K562 (cell line): ENCODE results near the gene MYBL2. TPM values are rescaled to one million over a fixed set of nuclear protein-coding genes. Genes with fewer than 3 reads are reported as not detected.

Experiments used
- ATAC-seq: fragments of 200-7000 bp; cut with Tn5 transposase; 3 replicates; pipeline ENCODE4 v1.9.1; 2020; ENCODE audit warnings: moderate library complexity
- BruUV-seq: library from RNA; stranded (reverse); fragments of 400-500 nt; replicated peaks from 2 replicates; lab custom pipeline; 2021; lab: Mats Ljungman, UMichigan
- CTCF ChIA-PET: fragments of 300-600 bp; formaldehyde crosslinking; extraction: SDS; loops from one replicate; lab custom pipeline; 2021; ENCODE audit warnings: low intra/inter-chr PET ratio; lab: Yijun Ruan, JAX
- POLR2A ChIA-PET: fragments of 300-600, 350-650 bp; sonication (Branson Sonifier 250); formaldehyde crosslinking; extraction: SDS; loops from one replicate; lab custom pipeline; 2021; ENCODE audit warnings: antibody characterized with exemption, inconsistent platforms; lab: Yijun Ruan, JAX
- DNase-seq, 4 experiments: peaks; one replicate each; pipeline versions ENCODE4 v3.0.0 to v3.0.0-alpha.2; 2011 to 2018; ENCODE audit warnings: low spot score in 3 of 4, mixed read lengths in 3 of 4; ENCODE audit errors: extremely low read depth in 1 of 4
- FAIRE-seq: peaks from 2 replicates; lab custom pipeline; 2011; peaks lifted over from hg19 to GRCh38; lab: Jason Lieb, UNC
- H2AFZ ChIP-seq: 2 replicates; pipeline ENCODE4 v1.6.0; 2011; ENCODE audit warnings: low read depth, low read length, control low read depth, inconsistent platforms
- H3K27ac ChIP-seq: fragments of 200-600 bp; 3 replicates; pipeline ENCODE4 v1.8.0; 2011; ENCODE audit warnings: low read depth, mild to moderate bottlenecking, control low read depth, inconsistent platforms, low read length, moderate library complexity, mixed read lengths; ENCODE audit errors: extremely low read depth
- H3K27me3 ChIP-seq, 2 experiments: fragments of 300-600 bp in 1 of 2; 2 replicates in 1 of 2; 3 replicates in 1 of 2; pipeline versions ENCODE4 v1.6.0 to v1.8.0; 2011; ENCODE audit warnings: inconsistent platforms in 2 of 2, low read length in 2 of 2, mild to moderate bottlenecking in 1 of 2, mixed read lengths in 1 of 2, moderate library complexity in 1 of 2; ENCODE audit not compliant: control insufficient read depth in 2 of 2, insufficient read depth in 2 of 2
- H3K36me3 ChIP-seq: fragments of 300-600 bp; 3 replicates; pipeline ENCODE4 v1.8.0; 2011; ENCODE audit warnings: mild to moderate bottlenecking, low read length, inconsistent platforms; ENCODE audit not compliant: control insufficient read depth, insufficient read depth
- H3K4me1 ChIP-seq, 2 experiments: fragments of 200-600 bp in 1 of 2; replicated peaks in 1 of 2; 2 replicates in 1 of 2; 3 replicates in 1 of 2; pipeline versions ENCODE4 v1.5.1 to v1.8.0; 2011; ENCODE audit warnings: inconsistent platforms in 2 of 2, low read length in 2 of 2, mild to moderate bottlenecking in 1 of 2, mixed read lengths in 1 of 2, moderate library complexity in 1 of 2; ENCODE audit not compliant: control insufficient read depth in 2 of 2, insufficient read depth in 2 of 2
- H3K4me2 ChIP-seq: 2 replicates; pipeline ENCODE4 v1.6.1; 2011; ENCODE audit warnings: low read length, control low read depth, inconsistent platforms, mixed read lengths; ENCODE audit not compliant: insufficient read depth
- H3K4me3 ChIP-seq: fragments of 200-600 bp; sonication (generic), shearing (Covaris generic); 2 replicates; pipeline ENCODE4 v1.5.1; 2016; ENCODE audit warnings: control low read depth, inconsistent platforms
- H3K79me2 ChIP-seq: fragments of 200-600 bp; 3 replicates; pipeline ENCODE4 v1.8.0; 2011; ENCODE audit warnings: low read length, inconsistent platforms; ENCODE audit not compliant: control insufficient read depth, insufficient read depth
- H3K9ac ChIP-seq, 2 experiments: 2 replicates each; pipeline versions ENCODE4 v1.6.0 to v1.6.1; 2011; ENCODE audit warnings: low read depth in 2 of 2, low read length in 2 of 2, control low read depth in 1 of 2, inconsistent platforms in 1 of 2, mild to moderate bottlenecking in 1 of 2, mixed read lengths in 1 of 2; ENCODE audit not compliant: insufficient read depth in 1 of 2
- H3K9me1 ChIP-seq: one replicate; pipeline ENCODE4 v1.6.0; 2011; ENCODE audit warnings: inconsistent platforms, mild to moderate bottlenecking, low read length, moderate library complexity; ENCODE audit not compliant: control insufficient read depth, insufficient read depth
- H3K9me3 ChIP-seq: replicated peaks from 2 replicates; pipeline ENCODE4 v1.5.1; 2011; ENCODE audit warnings: low read depth, low read length, inconsistent platforms; ENCODE audit not compliant: control insufficient read depth, insufficient read depth
- H4K20me1 ChIP-seq: replicated peaks from 2 replicates; pipeline ENCODE4 v1.6.1; 2011; ENCODE audit warnings: low read length, inconsistent platforms, mixed read lengths; ENCODE audit not compliant: control insufficient read depth, insufficient read depth
- ATF7 ChIP-seq: fragments of 450-650 bp; IDR thresholded peaks from 2 replicates; pipeline ENCODE4 v1.7.1; 2014; ENCODE audit warnings: mild to moderate bottlenecking, moderate library complexity
- C11orf30 ChIP-seq: fragments of 450-650 bp; IDR thresholded peaks from 2 replicates; pipeline ENCODE4 v1.6.1; 2016; ENCODE audit warnings: low read depth, mild to moderate bottlenecking
- CBFB ChIP-seq: sonication (generic); formaldehyde crosslinking; IDR thresholded peaks from 2 replicates; pipeline ENCODE4 v1.4.0; 2020; ENCODE audit warnings: mild to moderate bottlenecking, missing genetic modification reagents
- CBX3 ChIP-seq, 2 experiments: IDR thresholded peaks; 1 replicate in 1 of 2; 2 replicates in 1 of 2; pipeline ENCODE4 v1.6.1; 2012; ENCODE audit warnings: inconsistent platforms in 2 of 2, low read length in 2 of 2, borderline replicate concordance in 1 of 2, control low read depth in 1 of 2
- EGR1 ChIP-seq: fragments of 450-650 bp; conservative IDR thresholded peaks from 2 replicates; pipeline ENCODE4 v1.6.1; 2017; ENCODE audit warnings: mild to moderate bottlenecking
- ELF1 ChIP-seq: fragments of 200-800 bp; sonication (Bioruptor generic); IDR thresholded peaks from 2 replicates; pipeline ENCODE4 v1.6.1; 2016; ENCODE audit warnings: missing genetic modification characterization, missing compliant biosample characterization
- GABPB1 ChIP-seq: sonication (generic); formaldehyde crosslinking; IDR thresholded peaks from 2 replicates; pipeline ENCODE4 v1.8.0; 2022; ENCODE audit warnings: mild to moderate bottlenecking, missing genetic modification reagents
- MBD2 ChIP-seq: sonication (generic); IDR thresholded peaks from 2 replicates; pipeline ENCODE4 v1.6.1; 2016; ENCODE audit warnings: low read depth, borderline replicate concordance
- MIER1 ChIP-seq: fragments of 450-650 bp; IDR thresholded peaks from 2 replicates; pipeline ENCODE4 v1.6.1; 2016; ENCODE audit warnings: antibody characterized with exemption, mild to moderate bottlenecking, low read depth
- MYC ChIP-seq, 2 experiments: fragments of 250-450 bp in 1 of 2; sonication (Bioruptor Pico) in 1 of 2; IDR thresholded peaks; 2 replicates each; pipeline versions ENCODE4 v1.5.1 to v1.6.1; 2012 to 2021; ENCODE audit warnings: low read depth in 2 of 2, borderline replicate concordance in 1 of 2, improper control_type of control experiment in 1 of 2, low read length in 1 of 2, mild to moderate bottlenecking in 1 of 2, moderate library complexity in 1 of 2
- NELFE ChIP-seq: IDR thresholded peaks from 2 replicates; pipeline ENCODE4 v1.6.1; 2011; ENCODE audit warnings: mild to moderate bottlenecking; ENCODE audit not compliant: insufficient read depth, insufficient read length
- PHF8 ChIP-seq: fragments of 200-600 bp; sonication (generic); IDR thresholded peaks from 2 replicates; pipeline ENCODE4 v1.6.1; 2012; ENCODE audit warnings: mixed run types, mild to moderate bottlenecking, inconsistent platforms, low read length, moderate library complexity, borderline replicate concordance
- POLR2G ChIP-seq: fragments of 200-400 bp; formaldehyde crosslinking; IDR thresholded peaks from 2 replicates; pipeline ENCODE4 v1.6.1; 2017; ENCODE audit warnings: low read depth, mild to moderate bottlenecking, antibody characterized with exemption, low read length, moderate library complexity
- ZBTB7A ChIP-seq: IDR thresholded peaks from 2 replicates; pipeline ENCODE4 v1.6.1; 2011; ENCODE audit warnings: low read depth, mild to moderate bottlenecking, low read length, moderate library complexity, borderline replicate concordance; ENCODE audit not compliant: control insufficient read depth
- ZNF124 ChIP-seq: sonication (generic); formaldehyde crosslinking; IDR thresholded peaks from 2 replicates; pipeline ENCODE4 v1.8.1; 2022; ENCODE audit warnings: missing genetic modification reagents
- ZNF280B ChIP-seq: fragments of 250-450 bp; sonication (Bioruptor Pico); IDR thresholded peaks from 2 replicates; pipeline ENCODE4 v1.5.1; 2021; ENCODE audit warnings: mild to moderate bottlenecking
- WGBS: fragments of 100-300 bp; shearing (Covaris generic); methylation state at CpG from one replicate; pipeline ENCODE4 v1.1.6; 2016; ENCODE audit warnings: low coverage, mixed read lengths; ENCODE audit not compliant: insufficient coverage; ENCODE audit errors: missing lambda C conversion rate; 5-methylcytosine and 5-hydroxymethylcytosine counted together
- in situ Hi-C: fragments of 300-500 bp; cut with MboI; formaldehyde crosslinking; loops from 4 replicates; pipeline ENCODE4 v1.15.0; 2018; ENCODE audit warnings: inconsistent platforms, mixed read lengths
- intact Hi-C: fragments of 100-400 bp; cut with micrococcal nuclease; formaldehyde crosslinking; loops from 2 replicates; pipeline ENCODE4 v1.14.2; 2022
- polyA plus RNA-seq, 8 experiments: library from polyadenylated mRNA; depleted of rRNA in 4 of 8; stranded (reverse) in 5 of 8; unstranded in 3 of 8; fragments of >200 nt; fragmentation: Nextera tagmentation in 2 of 8; fragmentation: Illumina TruSeq in 1 of 8; extraction: Ambion mirVana in 2 of 8; extraction: Trizol in 1 of 8; gene quantifications; 2 replicates each; pipeline versions ENCODE4 v1.2.1 to v1.2.3, GENCODE V29; 2011 to 2014; ENCODE audit warnings: inconsistent platforms in 1 of 8, missing spikeins in 1 of 8
- total RNA-seq, 7 experiments: library from RNA; depleted of rRNA in 6 of 7; stranded (reverse); fragments of >200 nt in 6 of 7; fragmentation: Illumina TruSeq in 2 of 7; extraction: Trizol in 2 of 7; gene quantifications; 2 replicates each; pipeline versions ENCODE4 v1.2.1 to v1.2.3, GENCODE V29; 2011 to 2021; ENCODE audit warnings: low replicate concordance in 1 of 7
- TF ChIP-seq, protein P1 (sequence below): fragments of 250-450 bp; sonication (Bioruptor Pico); IDR thresholded peaks from 2 replicates; pipeline ENCODE4 v1.8.0; 2022; ENCODE audit warnings: moderate library complexity, mild to moderate bottlenecking, inconsistent platforms

The MYBL2 gene
- total and polyA plus RNA-seq, 9 of the 15 experiments (the other 6 are each of a cell fraction or from before 2014, with no cell fraction given), result 4.4 to 169 (median 52.5) TPM

DNA sequence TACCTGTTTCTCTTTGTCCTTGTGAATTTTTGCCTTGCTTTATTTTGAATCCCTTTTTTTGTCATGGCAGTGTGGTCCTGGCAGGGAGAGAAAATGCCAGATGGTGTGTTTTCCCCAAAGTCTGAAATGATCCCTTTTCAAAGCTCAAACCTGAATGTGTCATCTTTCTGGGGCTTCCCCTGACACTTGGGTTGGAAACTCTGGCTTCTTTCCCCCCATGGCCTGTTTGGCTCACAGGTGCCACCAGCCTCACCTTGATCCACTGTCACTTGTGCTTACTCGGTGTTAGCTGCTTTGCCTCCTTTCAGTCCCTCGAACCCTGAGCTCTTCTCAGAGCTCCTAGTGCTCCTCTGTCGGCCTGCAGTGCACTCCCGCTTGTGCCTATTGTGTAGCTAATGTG lies 22.3 kb downstream of the MYBL2 start (continued):
- no peak for TF ChIP-seq CBX3 (IDR thresholded peaks at IDR 0.05; ENCODE audit: borderline replicate concordance in 1 of 2, low read length in 2 of 2)

GRCh38 chr20:43690943-43691598 lies 24.2 kb downstream of the MYBL2 start:
- in situ Hi-C loops, result loop anchor here (10.0 kb wide), 1 partner anchor 236 kb away; the partner anchor contains the start of gene SRSF6
- BruUV-seq, result no TSS peak
- TF ChIP-seq, protein P1, sequence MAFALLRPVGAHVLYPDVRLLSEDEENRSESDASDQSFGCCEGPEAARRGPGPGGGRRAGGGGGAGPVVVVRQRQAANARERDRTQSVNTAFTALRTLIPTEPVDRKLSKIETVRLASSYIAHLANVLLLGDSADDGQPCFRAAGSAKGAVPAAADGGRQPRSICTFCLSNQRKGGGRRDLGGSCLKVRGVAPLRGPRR (CRISPR knock-in tag), result no peak
- peak; percentile 65; the same call in 1 of the 2 replicates for TF ChIP-seq MBD2
- no peak for TF ChIP-seq PHF8
- no peak for TF ChIP-seq ZNF280B (CRISPR knock-in tag)
- no peak for TF ChIP-seq MIER1
- TF ChIP-seq MYC (IDR thresholded peaks at IDR 0.05; ENCODE audit: low read depth, low read length), result peak; percentile 51; the same call in 1 of the 2 replicates
- no peak for TF ChIP-seq MYC (CRISPR knock-in tag; IDR thresholded peaks at IDR 0.05; ENCODE audit: borderline replicate concordance, low read depth)
- peak; percentile 98 for TF ChIP-seq ATF7
- no peak for TF ChIP-seq CBFB (CRISPR knock-in tag)
- TF ChIP-seq ELF1 (tag), result no peak
- 0 out of 2 replicates have a peak, but pooled peaks have one; percentile 7 for TF ChIP-seq C11orf30
- peak; percentile 63 for TF ChIP-seq EGR1
- TF ChIP-seq ZNF124, result no peak
- TF ChIP-seq POLR2G, result no peak
- TF ChIP-seq NELFE, result no peak
- TF ChIP-seq ZBTB7A, result no peak
- no peak for TF ChIP-seq GABPB1

More at GRCh38 chr20:43690943-43691598, 24.2 kb downstream of the MYBL2 start:
- Histone ChIP-seq H3K4me1 (peaks cover 17 to 23% of the 10 kb centered on the region in 2 experiments; a peak in 4 of 5 replicates), H3K27me3 (no peaks in the 10 kb centered on the region), H3K4me2 (no peak overlapping the region; the same call in 1 of the 2 replicates), H3K79me2 (no peaks in the 10 kb centered on the region; the same call in 2 of the 3 replicates), H3K9me1 (no peaks in the 10 kb centered on the region), H3K36me3 (peaks cover 80% of the 10 kb centered on the region), H4K20me1 (peaks cover 13% of the 10 kb centered on the region; the same call in 1 of the 2 replicates), H3K9me3 (no peaks in the 10 kb centered on the region), H3K4me3 (no peak overlapping the region), H2AFZ (no peak overlapping the region), H3K9ac (no peak overlapping the region), H3K27ac (0 out of 3 replicates have a peak overlapping the region, but pooled peaks have one; percentile 37)
- ATAC-seq, result peak; percentile 95
- peak; percentile 100 for FAIRE-seq
- 27% methylated on average over 9 of the region's 9 CpGs for WGBS
- ChIA-PET CTCF (interaction anchor here (0.8 to 3.2 kb wide), 3 partner anchors 119 to 242 kb away, joined by 7 to 35 read pairs (median 24); no protein-coding TSS in a partner anchor), POLR2A (interaction anchor here (0.6 kb wide), 1 partner anchor 249 kb away, joined by 3 read pairs; no protein-coding TSS in a partner anchor)
- peak; percentile 64 to 95 (median 76) for DNase-seq
- intact Hi-C loops, result loop anchor here (1.0 to 2.0 kb wide), 2 partner anchors 14 to 120 kb away; no protein-coding TSS in a partner anchor
